Bronchial smooth muscle cell (primary cell): ENCODE data around the gene QKI. TPM values are rescaled to one million over a fixed set of nuclear protein-coding genes. Genes with fewer than 3 reads are reported as not detected.

ENCODE experiments used
- total RNA-seq: library from RNA; depleted of rRNA; stranded (reverse); fragments of >200 nt; gene quantifications from 2 replicates; pipeline ENCODE4 v1.2.1, GENCODE V29; 2014

The QKI gene
- total RNA-seq: 64.2 and 71.8 TPM in 2 replicates

DNA sequence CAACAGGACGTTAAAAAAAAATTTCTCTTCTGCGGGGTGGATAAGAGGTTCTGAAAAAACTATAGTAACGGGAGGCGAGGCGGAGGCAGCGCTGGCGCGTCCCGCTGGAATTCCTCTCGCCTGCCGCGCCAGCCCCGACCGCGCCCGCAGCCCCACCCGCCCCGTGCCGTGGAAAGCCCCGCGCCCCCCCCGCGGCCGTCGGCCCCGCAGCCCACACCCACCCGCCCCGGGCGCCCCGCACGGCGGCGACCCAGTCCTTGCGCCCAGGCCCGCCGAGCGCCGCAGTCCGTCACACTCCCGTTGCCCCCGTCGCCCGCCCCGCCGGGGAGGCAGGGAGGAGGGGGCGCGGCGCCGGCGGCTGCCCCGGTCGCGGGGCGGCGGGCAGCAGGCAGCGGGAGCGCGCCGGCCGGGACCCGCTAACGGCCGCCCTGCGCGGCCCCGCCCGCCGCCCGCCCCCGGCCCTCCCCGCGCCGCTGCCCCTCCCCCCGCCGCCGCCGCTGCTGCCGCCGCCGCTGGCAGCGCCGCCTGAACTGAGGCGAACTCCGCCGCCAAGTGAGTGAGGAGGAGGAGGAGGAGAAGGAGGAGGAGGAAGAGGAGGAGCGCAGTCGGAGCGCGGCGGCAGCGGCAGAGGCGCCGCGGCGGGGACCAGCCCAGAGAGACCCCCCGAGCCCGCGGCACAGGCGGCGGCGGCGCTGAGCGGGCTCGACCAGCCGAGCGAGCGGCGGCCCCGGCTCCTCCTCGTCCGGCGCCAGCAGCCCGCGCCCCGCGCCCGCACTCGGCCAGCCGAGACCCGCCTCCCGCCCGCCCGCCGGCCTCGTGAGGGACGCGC lies at the start of gene QKI:
Gene QKI (plus strand): TSS at position 602 of the 829 bp plus-strand sequence. CDS start 476 bp downstream, outside the sequence.

